VCaP (cell line): ENCODE results near the gene MCF2L.

Experiments
- H3K27ac ChIP-seq: fragments of 450-650 bp; 2 replicates; pipeline ENCODE4 v1.5.1; 2017
- TF ChIP-seq, protein P1 (sequence below): fragments of 450-650 bp; conservative IDR thresholded peaks from 2 replicates; pipeline ENCODE4 v1.5.1; 2017; ENCODE audit warnings: mild to moderate bottlenecking, moderate library complexity

Gene MCF2L

DNA sequence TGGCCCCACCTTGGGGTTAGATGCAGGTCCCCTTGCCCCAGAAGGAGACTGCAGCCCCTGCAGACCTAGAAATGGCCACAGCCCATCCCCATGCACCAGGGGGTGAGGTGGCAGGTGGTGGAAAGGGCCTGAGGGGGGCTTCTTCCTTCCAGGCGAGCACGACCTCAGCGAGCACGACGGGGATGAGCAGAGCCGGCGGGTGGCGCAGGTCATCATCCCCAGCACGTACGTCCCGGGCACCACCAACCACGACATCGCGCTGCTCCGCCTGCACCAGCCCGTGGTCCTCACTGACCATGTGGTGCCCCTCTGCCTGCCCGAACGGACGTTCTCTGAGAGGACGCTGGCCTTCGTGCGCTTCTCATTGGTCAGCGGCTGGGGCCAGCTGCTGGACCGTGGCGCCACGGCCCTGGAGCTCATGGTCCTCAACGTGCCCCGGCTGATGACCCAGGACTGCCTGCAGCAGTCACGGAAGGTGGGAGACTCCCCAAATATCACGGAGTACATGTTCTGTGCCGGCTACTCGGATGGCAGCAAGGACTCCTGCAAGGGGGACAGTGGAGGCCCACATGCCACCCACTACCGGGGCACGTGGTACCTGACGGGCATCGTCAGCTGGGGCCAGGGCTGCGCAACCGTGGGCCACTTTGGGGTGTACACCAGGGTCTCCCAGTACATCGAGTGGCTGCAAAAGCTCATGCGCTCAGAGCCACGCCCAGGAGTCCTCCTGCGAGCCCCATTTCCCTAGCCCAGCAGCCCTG, 149.4 kb downstream of the MCF2L start:
- no peak overlapping the region for H3K27ac ChIP-seq
- TF ChIP-seq, protein P1, sequence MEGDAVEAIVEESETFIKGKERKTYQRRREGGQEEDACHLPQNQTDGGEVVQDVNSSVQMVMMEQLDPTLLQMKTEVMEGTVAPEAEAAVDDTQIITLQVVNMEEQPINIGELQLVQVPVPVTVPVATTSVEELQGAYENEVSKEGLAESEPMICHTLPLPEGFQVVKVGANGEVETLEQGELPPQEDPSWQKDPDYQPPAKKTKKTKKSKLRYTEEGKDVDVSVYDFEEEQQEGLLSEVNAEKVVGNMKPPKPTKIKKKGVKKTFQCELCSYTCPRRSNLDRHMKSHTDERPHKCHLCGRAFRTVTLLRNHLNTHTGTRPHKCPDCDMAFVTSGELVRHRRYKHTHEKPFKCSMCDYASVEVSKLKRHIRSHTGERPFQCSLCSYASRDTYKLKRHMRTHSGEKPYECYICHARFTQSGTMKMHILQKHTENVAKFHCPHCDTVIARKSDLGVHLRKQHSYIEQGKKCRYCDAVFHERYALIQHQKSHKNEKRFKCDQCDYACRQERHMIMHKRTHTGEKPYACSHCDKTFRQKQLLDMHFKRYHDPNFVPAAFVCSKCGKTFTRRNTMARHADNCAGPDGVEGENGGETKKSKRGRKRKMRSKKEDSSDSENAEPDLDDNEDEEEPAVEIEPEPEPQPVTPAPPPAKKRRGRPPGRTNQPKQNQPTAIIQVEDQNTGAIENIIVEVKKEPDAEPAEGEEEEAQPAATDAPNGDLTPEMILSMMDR: no peak

- no peak overlapping the region for H3K27ac ChIP-seq
- TF ChIP-seq, protein P1: no peak
Observed at GRCh38 chr13:113119166-113119821, 150.3 kb downstream of the MCF2L start.

DNA sequence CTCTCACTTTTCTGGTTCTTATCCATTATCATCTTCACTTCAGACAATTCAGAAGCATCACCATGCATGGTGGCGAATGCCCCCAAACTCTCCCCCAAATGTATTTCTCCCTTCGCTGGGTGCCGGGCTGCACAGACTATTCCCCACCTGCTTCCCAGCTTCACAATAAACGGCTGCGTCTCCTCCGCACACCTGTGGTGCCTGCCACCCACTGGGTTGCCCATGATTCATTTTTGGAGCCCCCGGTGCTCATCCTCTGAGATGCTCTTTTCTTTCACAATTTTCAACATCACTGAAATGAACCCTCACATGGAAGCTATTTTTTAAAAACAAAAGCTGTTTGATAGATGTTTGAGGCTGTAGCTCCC, 150.8 kb downstream of the MCF2L start:
- H3K27ac ChIP-seq: no peak overlapping the region
- TF ChIP-seq, protein P1: no peak

DNA sequence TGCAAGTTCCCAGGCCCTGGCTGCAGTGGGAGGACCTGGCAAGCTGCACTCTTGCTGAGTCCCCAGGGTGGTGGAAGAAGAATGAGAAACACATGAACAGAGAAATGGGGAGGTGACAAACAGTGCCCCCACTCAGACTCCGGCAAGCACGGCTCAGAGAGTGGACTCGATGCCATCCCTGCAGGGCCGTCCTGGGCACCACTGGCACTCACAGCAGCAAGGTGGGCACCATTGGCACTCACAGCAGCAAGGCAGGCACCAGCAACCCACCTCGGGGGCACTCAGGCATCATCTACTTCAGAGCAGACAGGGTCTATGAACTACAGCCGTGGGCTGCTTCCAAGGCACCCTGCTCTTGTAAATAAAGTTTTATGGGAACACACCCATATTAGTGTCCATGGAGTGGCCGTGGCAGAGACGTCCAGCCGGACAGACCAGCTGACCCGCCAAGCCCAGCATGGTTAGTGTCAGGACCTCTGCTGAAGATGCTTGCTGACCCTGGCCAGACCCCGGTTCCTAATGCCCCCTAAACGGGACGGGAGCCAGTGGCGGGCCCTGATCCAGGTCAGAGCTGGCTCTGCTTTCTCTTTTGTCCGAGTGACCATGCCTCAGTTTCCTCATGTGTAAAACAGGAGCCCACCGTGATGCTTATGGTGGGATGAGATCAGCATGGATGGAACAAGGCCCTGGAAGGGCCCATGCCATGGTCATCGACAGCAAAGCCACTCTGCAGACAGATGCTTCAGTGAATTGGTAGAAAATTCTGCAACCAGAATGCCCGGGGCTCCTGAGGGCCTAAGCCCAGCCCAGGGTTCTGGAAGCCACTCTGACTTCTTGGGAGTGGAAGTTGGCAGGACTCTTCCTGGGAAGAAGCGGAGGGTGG, 151.5 kb downstream of the MCF2L start:
- TF ChIP-seq, protein P1: no peak
- H3K27ac ChIP-seq: no peak overlapping the region

DNA sequence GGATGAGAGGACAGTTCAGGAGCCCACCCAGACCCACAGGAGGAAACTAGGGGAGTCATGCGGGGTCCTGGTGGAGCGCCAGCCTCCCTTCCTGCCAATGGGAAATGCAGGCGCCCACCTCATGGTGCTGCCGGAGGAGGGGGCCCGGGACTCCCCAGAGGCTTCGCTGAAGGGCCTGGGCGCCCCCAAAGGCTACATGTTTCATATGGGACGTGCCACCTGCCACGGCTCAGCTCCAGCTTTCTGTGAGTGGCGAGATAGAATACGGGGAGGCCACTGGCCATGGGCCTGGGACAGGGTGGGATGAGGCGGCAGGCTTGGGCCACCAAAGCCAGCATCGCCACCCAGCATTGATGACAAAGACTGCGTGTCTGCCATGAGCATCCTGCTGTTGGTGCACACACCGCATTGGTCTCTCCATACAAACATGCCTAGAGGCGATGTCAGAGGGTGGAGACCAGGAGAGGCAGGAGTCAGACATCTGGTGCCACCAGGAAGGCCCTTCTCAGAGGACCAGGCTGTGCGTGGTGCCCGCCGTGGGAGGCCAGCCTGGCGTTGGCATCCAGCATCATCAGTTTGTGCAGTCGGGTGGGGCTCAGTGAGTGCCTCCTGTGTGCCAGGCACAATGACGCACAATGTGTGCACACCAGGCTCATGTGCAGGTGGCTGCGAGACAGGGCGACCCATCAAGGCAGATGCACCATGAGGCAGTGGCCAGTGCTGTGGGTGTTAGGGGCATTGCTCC, 152.3 kb downstream of the MCF2L start:
- no peak overlapping the region for H3K27ac ChIP-seq
- TF ChIP-seq, protein P1: no peak

GRCh38 chr13:113121928-113122471, 153.0 kb downstream of the MCF2L start:
- H3K27ac ChIP-seq: no peak overlapping the region
- TF ChIP-seq, protein P1: no peak
